ENCODE measurements around the gene CCDC158. TPM values are rescaled to one million over a fixed set of nuclear protein-coding genes. Genes with fewer than 3 reads are reported as not detected.
"Not testable (repeated sequence)": the region's sequence is repeated elsewhere in the genome, so short reads cannot be mapped to it uniquely, and the experiment has no call there.

Gene CCDC158
- total RNA-seq, 2 experiments from 2014 or later, result not detected

GRCh38 chr4:76296286-76296820, 124.6 kb downstream of the CCDC158 start:
- H3K9me3 Mint-ChIP-seq, result peaks cover 34% of the 10 kb centered on the region
- H3K4me1 Mint-ChIP-seq, result peaks cover 23% of the 10 kb centered on the region
- no peak for DNase-seq
- CTCF ChIA-PET, result no interaction called here
- H3K36me3 Mint-ChIP-seq (ENCODE audit: low read depth), result peaks cover 36% of the 10 kb centered on the region
- POLR2A ChIA-PET, result interaction anchor here (1.0 kb wide), 1 partner anchor 9 kb away, joined by 3 read pairs; no protein-coding TSS in a partner anchor
- H3K27me3 Mint-ChIP-seq, result peaks cover 10% of the 10 kb centered on the region
- H3K27ac Mint-ChIP-seq, result no peak overlapping the region
- no peak overlapping the region for H3K4me3 Mint-ChIP-seq

GRCh38 chr4:76293772-76294171, 127.2 kb downstream of the CCDC158 start:
- DNase-seq, result no peak
- peaks cover 27% of the 10 kb centered on the region for H3K9me3 Mint-ChIP-seq
- H3K4me1 Mint-ChIP-seq, result peaks cover 2% of the 10 kb centered on the region
- CTCF ChIA-PET, result interaction anchor here (1.5 kb wide), 1 partner anchor 12 kb away, joined by 4 read pairs; the partner anchor contains the start of gene STBD1
- no peak overlapping the region for H3K27ac Mint-ChIP-seq
- no peak overlapping the region for H3K4me3 Mint-ChIP-seq
- H3K36me3 Mint-ChIP-seq (ENCODE audit: low read depth), result peaks cover 18% of the 10 kb centered on the region
- POLR2A ChIA-PET, result no interaction called here
- peaks cover 10% of the 10 kb centered on the region for H3K27me3 Mint-ChIP-seq

GRCh38 chr4:76292730-76293129, 128.2 kb downstream of the CCDC158 start:
- DNase-seq, result no peak
- POLR2A ChIA-PET, result no interaction called here
- Mint-ChIP-seq H3K9me3 (peaks cover 22% of the 10 kb centered on the region), H3K27ac (no peak overlapping the region), H3K27me3 (peaks cover 15% of the 10 kb centered on the region), H3K4me1 (no peaks in the 10 kb centered on the region), H3K4me3 (no peak overlapping the region), H3K36me3 (ENCODE audit: low read depth) (peaks cover 10% of the 10 kb centered on the region)
- CTCF ChIA-PET, result no interaction called here

- H3K4me3 Mint-ChIP-seq; DNase-seq; H3K9me3 Mint-ChIP-seq; H3K27ac Mint-ChIP-seq; H3K4me1 Mint-ChIP-seq; H3K36me3 Mint-ChIP-seq (ENCODE audit: low read depth); CTCF ChIA-PET; POLR2A ChIA-PET: not testable (repeated sequence)
- H3K27me3 Mint-ChIP-seq, result peaks cover 19% of the 10 kb centered on the region
Measured at GRCh38 chr4:76287811-76288210, 133.1 kb downstream of the CCDC158 start.

GRCh38 chr4:76283900-76284299, 137.0 kb downstream of the CCDC158 start:
- DNase-seq, result no peak
- Mint-ChIP-seq H3K9me3 (peaks cover 5% of the 10 kb centered on the region), H3K4me1 (no peaks in the 10 kb centered on the region), H3K4me3 (no peak overlapping the region), H3K27ac (no peak overlapping the region), H3K36me3 (ENCODE audit: low read depth) (peaks cover 3% of the 10 kb centered on the region), H3K27me3 (peaks cover 14% of the 10 kb centered on the region)
- ChIA-PET CTCF (no interaction called here), POLR2A (no interaction called here)

- H3K4me1 Mint-ChIP-seq, result no peaks in the 10 kb centered on the region
- no peak overlapping the region for H3K4me3 Mint-ChIP-seq
- H3K27ac Mint-ChIP-seq, result no peak overlapping the region
- H3K36me3 Mint-ChIP-seq (ENCODE audit: low read depth), result peaks cover 3% of the 10 kb centered on the region
- POLR2A ChIA-PET, result no interaction called here
- peaks cover 5% of the 10 kb centered on the region for H3K9me3 Mint-ChIP-seq
- peaks cover 13% of the 10 kb centered on the region for H3K27me3 Mint-ChIP-seq
- CTCF ChIA-PET, result no interaction called here
- no peak for DNase-seq
Measured at GRCh38 chr4:76282941-76283689, 137.8 kb downstream of the CCDC158 start.

- H3K27me3 Mint-ChIP-seq, result peaks cover 11% of the 10 kb centered on the region
- H3K36me3 Mint-ChIP-seq (ENCODE audit: low read depth), result not testable (repeated sequence)
Measured at GRCh38 chr4:76281594-76281993, 139.3 kb downstream of the CCDC158 start.

GRCh38 chr4:76280488-76281441, 140.2 kb downstream of the CCDC158 start:
- CTCF ChIA-PET, result no interaction called here

More at GRCh38 chr4:76281594-76281993, 139.3 kb downstream of the CCDC158 start:
- H3K4me3 Mint-ChIP-seq, CTCF ChIA-PET, DNase-seq, H3K4me1 Mint-ChIP-seq, H3K9me3 Mint-ChIP-seq, POLR2A ChIA-PET, H3K27ac Mint-ChIP-seq: not testable (repeated sequence)

GRCh38 chr4:76279462-76279861, 141.5 kb downstream of the CCDC158 start:
- POLR2A ChIA-PET, result no interaction called here
- H3K27ac Mint-ChIP-seq, result no peak overlapping the region
- CTCF ChIA-PET, result no interaction called here
- DNase-seq, result peak; percentile 36
- peaks cover 2% of the 10 kb centered on the region for H3K4me1 Mint-ChIP-seq
- peaks cover 20% of the 10 kb centered on the region for H3K27me3 Mint-ChIP-seq
- H3K36me3 Mint-ChIP-seq (ENCODE audit: low read depth), result no peaks in the 10 kb centered on the region
- H3K4me3 Mint-ChIP-seq, result no peak overlapping the region
- no peaks in the 10 kb centered on the region for H3K9me3 Mint-ChIP-seq

More at GRCh38 chr4:76280488-76281441, 140.2 kb downstream of the CCDC158 start:
- POLR2A ChIA-PET, result no interaction called here
- Mint-ChIP-seq H3K27ac (no peak overlapping the region), H3K27me3 (peaks cover 15% of the 10 kb centered on the region), H3K4me1 (peaks cover 2% of the 10 kb centered on the region), H3K36me3 (ENCODE audit: low read depth) (no peaks in the 10 kb centered on the region), H3K4me3 (no peak overlapping the region), H3K9me3 (no peaks in the 10 kb centered on the region)
- DNase-seq, result no peak

GRCh38 chr4:76278583-76278982, 142.4 kb downstream of the CCDC158 start:
- Mint-ChIP-seq H3K27me3 (peaks cover 18% of the 10 kb centered on the region), H3K27ac (no peak overlapping the region), H3K9me3 (no peaks in the 10 kb centered on the region), H3K4me1 (peaks cover 2% of the 10 kb centered on the region), H3K36me3 (ENCODE audit: low read depth) (no peaks in the 10 kb centered on the region), H3K4me3 (no peak overlapping the region)
- CTCF ChIA-PET, result interaction anchor here (0.6 kb wide), 1 partner anchor 99 kb away, joined by 3 read pairs; no protein-coding TSS in a partner anchor
- DNase-seq, result no peak
- POLR2A ChIA-PET, result no interaction called here

- Mint-ChIP-seq H3K36me3 (ENCODE audit: low read depth) (no peaks in the 10 kb centered on the region), H3K27ac (no peak overlapping the region), H3K4me1 (peaks cover 2% of the 10 kb centered on the region), H3K27me3 (peaks cover 20% of the 10 kb centered on the region), H3K9me3 (no peaks in the 10 kb centered on the region), H3K4me3 (no peak overlapping the region)
- CTCF ChIA-PET, result no interaction called here
- POLR2A ChIA-PET, result interaction anchor here (0.8 kb wide), 1 partner anchor 24 kb away, joined by 3 read pairs; no protein-coding TSS in a partner anchor
- DNase-seq, result no peak
Measured at GRCh38 chr4:76277667-76278066, 143.3 kb downstream of the CCDC158 start.

- Mint-ChIP-seq H3K4me3 (no peak overlapping the region), H3K27me3 (peaks cover 22% of the 10 kb centered on the region), H3K36me3 (ENCODE audit: low read depth) (no peaks in the 10 kb centered on the region), H3K9me3 (no peaks in the 10 kb centered on the region), H3K4me1 (peaks cover 2% of the 10 kb centered on the region), H3K27ac (no peak overlapping the region)
- ChIA-PET POLR2A (no interaction called here), CTCF (no interaction called here)
- no peak for DNase-seq
Measured at GRCh38 chr4:76276813-76277212, 144.1 kb downstream of the CCDC158 start.

- no peak overlapping the region for H3K4me3 Mint-ChIP-seq
- H3K9me3 Mint-ChIP-seq, result no peaks in the 10 kb centered on the region
- H3K27me3 Mint-ChIP-seq, result peaks cover 31% of the 10 kb centered on the region
- no peak overlapping the region for H3K27ac Mint-ChIP-seq
- ChIA-PET CTCF (no interaction called here), POLR2A (no interaction called here)
- peaks cover 2% of the 10 kb centered on the region for H3K4me1 Mint-ChIP-seq
- DNase-seq, result no peak
- H3K36me3 Mint-ChIP-seq (ENCODE audit: low read depth), result no peaks in the 10 kb centered on the region
Measured at GRCh38 chr4:76275486-76276124, 145.3 kb downstream of the CCDC158 start.
